Adipocyte (in vitro differentiated cells): ENCODE data around the gene SYAP1.
A peak's percentile ranks its signal among the peaks of the same experiment; 100 is the strongest.
"Not testable (repeated sequence)": the region's sequence is repeated elsewhere in the genome, so short reads cannot be mapped to it uniquely, and the experiment has no call there.

Experiments used
- DNase-seq: peaks from one replicate; pipeline ENCODE4 v3.0.0-alpha.2; 2015; ENCODE audit warnings: low read depth
- H3K27me3 ChIP-seq: replicated peaks from 2 replicates; pipeline ENCODE4 v1.7.0; 2013; ENCODE audit warnings: mild to moderate bottlenecking, low read length, moderate library complexity; ENCODE audit not compliant: control insufficient read depth, insufficient read depth
- H3K36me3 ChIP-seq: 2 replicates; pipeline ENCODE4 v1.7.0; 2013; ENCODE audit warnings: low read length, mild to moderate bottlenecking, moderate library complexity; ENCODE audit not compliant: control insufficient read depth, insufficient read depth, severe bottlenecking
- H3K4me1 ChIP-seq: 2 replicates; pipeline ENCODE4 v1.7.0; 2013; ENCODE audit warnings: mild to moderate bottlenecking, low read length, moderate library complexity; ENCODE audit not compliant: control insufficient read depth, insufficient read depth
- H3K4me3 ChIP-seq: 2 replicates; pipeline ENCODE4 v1.7.0; 2013; ENCODE audit warnings: mild to moderate bottlenecking, low read length, moderate library complexity
- H3K9ac ChIP-seq: 2 replicates; pipeline ENCODE4 v1.7.0; 2013; ENCODE audit warnings: mild to moderate bottlenecking, low read length, moderate library complexity
- H3K9me3 ChIP-seq: 2 replicates; pipeline ENCODE4 v1.7.0; 2013; ENCODE audit warnings: mild to moderate bottlenecking, low read length, moderate library complexity; ENCODE audit not compliant: control insufficient read depth

SYAP1 gene

GRCh38 chrX:16761500-16761899, 42.1 kb downstream of the SYAP1 start:
- not testable (repeated sequence) for H3K4me1 ChIP-seq, DNase-seq, H3K9ac ChIP-seq, H3K4me3 ChIP-seq, H3K9me3 ChIP-seq, H3K27me3 ChIP-seq
- H3K36me3 ChIP-seq, result peaks cover 50% of the 10 kb centered on the region

- no peaks in the 10 kb centered on the region for H3K27me3 ChIP-seq
- H3K9me3 ChIP-seq, result no peaks in the 10 kb centered on the region
- H3K4me1 ChIP-seq, result no peaks in the 10 kb centered on the region
- H3K36me3 ChIP-seq, result peaks cover 42% of the 10 kb centered on the region
- H3K9ac ChIP-seq, result no peak overlapping the region
- DNase-seq, result no peak
- H3K4me3 ChIP-seq, result no peak overlapping the region
Observed at GRCh38 chrX:16762579-16762978, 43.2 kb downstream of the SYAP1 start.

GRCh38 chrX:16765594-16765993, 46.2 kb downstream of the SYAP1 start:
- Histone ChIP-seq H3K36me3 (peaks cover 16% of the 10 kb centered on the region), H3K9me3 (peaks cover 5% of the 10 kb centered on the region), H3K27me3 (no peaks in the 10 kb centered on the region), H3K9ac (no peak overlapping the region), H3K4me1 (no peaks in the 10 kb centered on the region), H3K4me3 (no peak overlapping the region)
- DNase-seq, result no peak

- no peak for DNase-seq
- Histone ChIP-seq H3K36me3 (no peaks in the 10 kb centered on the region), H3K4me3 (no peak overlapping the region), H3K9ac (no peak overlapping the region), H3K9me3 (peaks cover 5% of the 10 kb centered on the region), H3K27me3 (no peaks in the 10 kb centered on the region), H3K4me1 (no peaks in the 10 kb centered on the region)
Observed at GRCh38 chrX:16770970-16771482, 51.6 kb downstream of the SYAP1 start.

- no peaks in the 10 kb centered on the region for H3K4me1 ChIP-seq
- H3K9ac ChIP-seq, result no peak overlapping the region
- no peak overlapping the region for H3K4me3 ChIP-seq
- H3K36me3 ChIP-seq, result no peaks in the 10 kb centered on the region
- peak; percentile 25 for DNase-seq
- peaks cover 5% of the 10 kb centered on the region for H3K9me3 ChIP-seq
- no peaks in the 10 kb centered on the region for H3K27me3 ChIP-seq
Observed at GRCh38 chrX:16771483-16772398, 52.3 kb downstream of the SYAP1 start.

- H3K27me3 ChIP-seq, result no peaks in the 10 kb centered on the region
- no peak overlapping the region for H3K4me3 ChIP-seq
- peaks cover 5% of the 10 kb centered on the region for H3K9me3 ChIP-seq
- no peak for DNase-seq
- no peaks in the 10 kb centered on the region for H3K4me1 ChIP-seq
- no peaks in the 10 kb centered on the region for H3K36me3 ChIP-seq
- no peak overlapping the region for H3K9ac ChIP-seq
Observed at GRCh38 chrX:16772460-16772859, 53.0 kb downstream of the SYAP1 start.

- Histone ChIP-seq H3K36me3 (no peaks in the 10 kb centered on the region), H3K4me3 (no peak overlapping the region), H3K9ac (no peak overlapping the region), H3K4me1 (peaks cover 11% of the 10 kb centered on the region), H3K9me3 (no peaks in the 10 kb centered on the region), H3K27me3 (peaks cover 4% of the 10 kb centered on the region)
- DNase-seq, result no peak
Observed at GRCh38 chrX:16774746-16775145, 55.3 kb downstream of the SYAP1 start.

- peaks cover 4% of the 10 kb centered on the region for H3K27me3 ChIP-seq
- H3K36me3 ChIP-seq, result no peaks in the 10 kb centered on the region
- H3K9ac ChIP-seq, result peak overlapping the region; percentile 34
- H3K4me1 ChIP-seq, result peaks cover 11% of the 10 kb centered on the region
- peak; percentile 48 for DNase-seq
- no peaks in the 10 kb centered on the region for H3K9me3 ChIP-seq
- no peak overlapping the region for H3K4me3 ChIP-seq
Observed at GRCh38 chrX:16778545-16778944, 59.1 kb downstream of the SYAP1 start.

GRCh38 chrX:16778993-16779392, 59.6 kb downstream of the SYAP1 start:
- Histone ChIP-seq H3K4me3 (no peak overlapping the region), H3K9ac (no peak overlapping the region), H3K9me3 (no peaks in the 10 kb centered on the region), H3K27me3 (peaks cover 4% of the 10 kb centered on the region), H3K36me3 (no peaks in the 10 kb centered on the region), H3K4me1 (peaks cover 11% of the 10 kb centered on the region)
- DNase-seq, result no peak

GRCh38 chrX:16779815-16780214, 60.4 kb downstream of the SYAP1 start:
- not testable (repeated sequence) for H3K9me3 ChIP-seq, DNase-seq, H3K36me3 ChIP-seq, H3K27me3 ChIP-seq, H3K9ac ChIP-seq, H3K4me3 ChIP-seq
- H3K4me1 ChIP-seq, result peaks cover 11% of the 10 kb centered on the region

- H3K9ac ChIP-seq, result no peak overlapping the region
- peaks cover 19% of the 10 kb centered on the region for H3K4me1 ChIP-seq
- H3K9me3 ChIP-seq, result no peaks in the 10 kb centered on the region
- H3K4me3 ChIP-seq, result no peak overlapping the region
- peaks cover 6% of the 10 kb centered on the region for H3K36me3 ChIP-seq
- peaks cover 4% of the 10 kb centered on the region for H3K27me3 ChIP-seq
- no peak for DNase-seq
Observed at GRCh38 chrX:16783452-16783851, 64.0 kb downstream of the SYAP1 start.
